Skeletal muscle cell (primary cell): ENCODE data around the gene CCNK.

Source experiments
- DNase-seq: peaks from one replicate; pipeline ENCODE4 v3.0.0-alpha.2; 2010; ENCODE audit warnings: low read depth
- H3K4me3 ChIP-seq: 2 replicates; pipeline ENCODE4 v1.5.1; 2011; ENCODE audit warnings: low read depth, mild to moderate bottlenecking, control low read depth, low read length, moderate library complexity

The CCNK gene

GRCh38 chr14:99480917-99481744, at the start of gene CCNK:
Gene CCNK, plus strand, starts transcription at chr14:99481409. Its CDS starts 11,269 bp downstream, at chr14:99492678.
- DNase-seq: peak; percentile 99
- H3K4me3 ChIP-seq: peak within 1 kb of the TSS; percentile 100

GRCh38 chr14:99431986-99432385, 49.2 kb upstream of the CCNK start:
- H3K4me3 ChIP-seq: no peak overlapping the region
- DNase-seq: no peak

- DNase-seq: no peak
- H3K4me3 ChIP-seq: no peak overlapping the region
These were observed 48.7 kb upstream of the CCNK start for GRCh38 chr14:99432485-99432884.

GRCh38 chr14:99435327-99435726, 45.9 kb upstream of the CCNK start:
- no peak for DNase-seq
- H3K4me3 ChIP-seq: no peak overlapping the region

- no peak overlapping the region for H3K4me3 ChIP-seq
- DNase-seq: no peak
These were observed 44.7 kb upstream of the CCNK start for GRCh38 chr14:99436247-99437180.

- DNase-seq: no peak
- H3K4me3 ChIP-seq: no peak overlapping the region
These were observed 43.5 kb upstream of the CCNK start for GRCh38 chr14:99437706-99438105.

- no peak for DNase-seq
- no peak overlapping the region for H3K4me3 ChIP-seq
These were observed 40.9 kb upstream of the CCNK start for GRCh38 chr14:99440278-99440677.

- DNase-seq: no peak
- no peak overlapping the region for H3K4me3 ChIP-seq
These were observed 39.9 kb upstream of the CCNK start for GRCh38 chr14:99441157-99441870.

GRCh38 chr14:99441918-99442317, 39.3 kb upstream of the CCNK start:
- DNase-seq: no peak
- no peak overlapping the region for H3K4me3 ChIP-seq

GRCh38 chr14:99445931-99446330, 35.3 kb upstream of the CCNK start:
- H3K4me3 ChIP-seq: no peak overlapping the region
- DNase-seq: no peak

GRCh38 chr14:99447739-99448138, 33.5 kb upstream of the CCNK start:
- H3K4me3 ChIP-seq: no peak overlapping the region
- no peak for DNase-seq

GRCh38 chr14:99450266-99450665, 30.9 kb upstream of the CCNK start:
- no peak for DNase-seq

GRCh38 chr14:99451234-99451633, 30.0 kb upstream of the CCNK start:
- H3K4me3 ChIP-seq: no peak overlapping the region
- DNase-seq: no peak

More at GRCh38 chr14:99450266-99450665, 30.9 kb upstream of the CCNK start:
- H3K4me3 ChIP-seq: no peak overlapping the region

GRCh38 chr14:99452968-99453367, 28.2 kb upstream of the CCNK start:
- no peak overlapping the region for H3K4me3 ChIP-seq
- no peak for DNase-seq

- no peak for DNase-seq
- H3K4me3 ChIP-seq: no peak overlapping the region
These were observed 27.0 kb upstream of the CCNK start for GRCh38 chr14:99454246-99454645.

GRCh38 chr14:99459481-99460100, 21.6 kb upstream of the CCNK start:
- no peak overlapping the region for H3K4me3 ChIP-seq
- DNase-seq: no peak

GRCh38 chr14:99460793-99461192, 20.4 kb upstream of the CCNK start:
- DNase-seq: no peak
- H3K4me3 ChIP-seq: no peak overlapping the region

GRCh38 chr14:99461411-99462085, 19.7 kb upstream of the CCNK start:
- no peak overlapping the region for H3K4me3 ChIP-seq
- no peak for DNase-seq

GRCh38 chr14:99462210-99462609, 19.0 kb upstream of the CCNK start:
- no peak for DNase-seq
- H3K4me3 ChIP-seq: no peak overlapping the region
